Fibroblast of upper back skin (primary cell): ENCODE results near the gene TGFBI.
A peak's percentile ranks its signal among the peaks of the same experiment; 100 is the strongest.

ENCODE experiments used
- DNase-seq: peaks from one replicate; pipeline ENCODE4 v3.0.0-alpha.2; 2013

The TGFBI gene

DNA sequence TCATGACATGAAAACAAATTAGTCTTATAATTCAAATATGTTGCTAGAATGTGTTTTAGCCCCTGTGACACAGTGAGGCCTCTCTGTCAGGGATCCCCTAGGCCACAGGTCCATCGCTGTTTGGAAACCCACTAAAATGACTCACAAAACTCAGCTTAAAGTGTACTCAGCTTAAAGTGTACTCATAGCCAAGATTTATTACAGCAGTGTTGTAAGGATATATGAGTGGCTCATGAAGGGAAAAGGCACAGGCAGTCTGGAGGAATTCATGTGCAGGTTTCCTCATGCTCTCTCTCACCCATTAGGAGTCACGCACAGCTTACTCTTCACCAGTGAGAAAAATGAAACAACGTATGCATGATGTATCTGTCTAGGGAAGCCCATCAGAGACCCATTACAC, 24.4 kb upstream of the TGFBI start:
- DNase-seq, result peak; percentile 96

DNA sequence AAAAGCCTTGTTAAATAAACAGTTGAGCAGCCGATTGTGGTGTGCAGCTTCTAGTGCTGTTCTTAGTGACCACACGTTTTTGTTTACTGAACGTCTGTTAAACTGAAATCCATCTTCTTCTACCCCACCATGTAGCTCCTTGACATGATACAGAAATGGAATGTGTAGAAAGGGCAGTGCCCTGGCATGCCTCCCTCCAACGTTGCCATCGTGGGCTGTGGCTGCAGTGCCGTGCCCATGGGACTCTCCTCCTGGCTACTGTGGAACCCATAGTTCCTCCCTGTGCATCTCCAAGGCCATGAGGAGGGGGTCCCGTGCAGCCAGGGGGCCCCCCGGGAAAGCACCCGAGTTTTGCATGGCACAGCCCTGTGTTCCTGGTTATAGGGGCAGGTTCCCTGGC, 23.3 kb upstream of the TGFBI start:
- DNase-seq, result no peak

GRCh38 chr5:136006164-136006563, 22.6 kb upstream of the TGFBI start:
- DNase-seq, result peak; percentile 84

DNA sequence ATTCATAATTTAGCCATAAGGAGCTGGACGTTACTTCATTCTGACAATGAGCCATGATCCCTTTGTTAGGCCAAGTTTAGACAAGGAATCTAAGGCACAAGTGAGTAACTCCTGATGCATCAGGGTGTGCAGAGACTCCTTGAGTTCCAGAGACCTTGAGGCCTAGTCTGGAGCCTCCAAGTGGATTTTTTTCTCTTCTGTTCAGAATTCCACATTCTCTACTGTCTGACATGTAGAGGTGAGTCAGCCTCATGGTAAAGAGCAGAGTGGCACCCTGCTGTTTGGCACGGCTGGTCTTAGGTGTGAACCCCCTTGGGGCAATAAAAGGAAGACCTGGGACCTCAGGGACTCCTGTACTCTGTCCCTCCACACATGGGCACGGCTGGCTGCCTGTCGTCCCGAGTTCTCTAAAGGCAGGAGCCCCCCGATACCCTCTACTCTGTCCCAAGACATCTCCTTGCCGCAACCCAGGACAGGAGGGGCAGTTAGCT, 22.0 kb upstream of the TGFBI start:
- peak; percentile 98 for DNase-seq

- no peak for DNase-seq
Observed at GRCh38 chr5:136007271-136007670, 21.5 kb upstream of the TGFBI start.

GRCh38 chr5:136011414-136012001, 17.3 kb upstream of the TGFBI start:
- DNase-seq, result peak; percentile 98

GRCh38 chr5:136012041-136012804, 16.6 kb upstream of the TGFBI start:
- DNase-seq, result peak; percentile 75

DNA sequence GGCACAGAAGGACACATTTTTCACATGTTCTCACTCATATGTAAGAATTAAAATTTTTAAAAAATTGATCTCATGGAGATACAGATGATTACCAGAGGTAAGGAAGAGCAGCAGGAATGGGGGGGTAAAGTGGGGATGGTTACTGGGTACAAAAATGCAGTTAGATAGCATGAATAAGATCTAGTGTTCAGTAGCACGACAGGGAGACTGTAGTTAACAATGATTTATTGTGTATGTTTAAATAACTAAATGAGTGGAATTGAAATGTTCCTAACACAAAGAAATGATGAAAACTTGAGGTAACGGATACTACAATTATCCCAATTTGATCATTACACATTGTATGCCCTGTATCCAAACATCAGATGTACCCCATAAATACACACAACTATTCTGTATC, 15.2 kb upstream of the TGFBI start:
- DNase-seq, result no peak

- peak; percentile 97 for DNase-seq
Observed at GRCh38 chr5:136014049-136015002, 14.5 kb upstream of the TGFBI start.

GRCh38 chr5:136015003-136015375, 13.8 kb upstream of the TGFBI start:
- DNase-seq, result no peak

- DNase-seq, result peak; percentile 41
Observed at GRCh38 chr5:136015966-136016650, 12.7 kb upstream of the TGFBI start.

DNA sequence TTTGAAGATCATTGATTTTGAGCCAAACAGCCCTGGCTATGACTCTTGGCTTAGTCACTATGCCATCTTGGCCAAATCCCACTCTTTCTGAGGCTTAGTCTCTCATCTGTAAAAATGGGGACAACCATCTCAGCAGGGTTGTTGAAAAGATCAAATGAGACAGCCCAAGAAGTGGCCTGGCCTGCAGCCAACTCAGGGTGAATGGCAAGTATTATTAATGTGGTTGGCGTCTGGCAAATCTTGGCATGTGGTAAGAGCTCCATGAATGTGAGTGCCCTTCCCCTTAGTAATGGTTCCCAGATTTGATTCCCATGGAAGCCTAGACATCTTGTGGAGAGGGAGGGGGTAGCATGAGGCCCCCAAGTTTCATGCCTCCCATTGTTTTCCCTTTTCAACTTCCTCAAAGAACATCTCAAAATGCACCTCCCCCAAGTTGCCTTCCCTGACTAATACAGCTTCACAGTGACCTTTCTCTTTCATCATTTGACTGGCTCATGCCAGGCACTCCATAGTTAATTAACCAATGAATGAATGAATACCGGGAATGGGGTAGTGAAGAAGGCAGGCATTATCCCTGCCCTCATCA, 11.8 kb upstream of the TGFBI start:
- DNase-seq, result peak; percentile 99

- peak; percentile 100 for DNase-seq
Observed at GRCh38 chr5:136018814-136019783, 9.7 kb upstream of the TGFBI start.

GRCh38 chr5:136020001-136020382, 8.8 kb upstream of the TGFBI start:
- no peak for DNase-seq

DNA sequence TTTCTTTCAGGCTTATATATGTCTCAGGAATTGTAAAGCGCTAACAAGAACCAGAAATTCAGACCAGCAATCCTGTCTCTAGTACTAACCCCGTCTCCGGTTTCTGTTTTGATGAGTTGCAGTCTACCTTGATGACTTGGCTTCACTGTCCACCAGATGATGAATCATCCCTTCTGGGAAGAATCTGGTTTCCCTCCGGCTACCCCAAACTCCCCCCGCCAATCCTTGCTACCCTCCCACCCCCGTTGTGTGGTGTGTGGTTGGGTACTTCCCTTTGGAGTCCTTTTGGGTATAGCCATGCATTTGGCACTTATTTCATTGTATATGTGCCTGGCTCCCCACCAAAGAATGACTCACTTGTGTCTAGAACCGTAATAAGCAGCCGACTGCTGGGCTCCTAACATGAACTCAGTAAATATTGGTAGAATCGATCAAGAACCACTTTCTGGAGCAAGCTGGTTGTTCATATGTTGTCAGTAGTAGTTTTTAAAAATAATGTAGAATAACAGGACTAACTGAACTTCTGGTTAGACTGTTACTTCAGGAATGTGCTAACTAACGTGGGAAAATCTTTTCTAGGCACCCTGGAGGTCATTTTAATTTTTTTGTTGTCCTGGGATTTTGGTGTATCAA, 8.3 kb upstream of the TGFBI start:
- peak; percentile 100 for DNase-seq

- peak; percentile 74 for DNase-seq
Observed at GRCh38 chr5:136021016-136021405, 7.8 kb upstream of the TGFBI start.

DNA sequence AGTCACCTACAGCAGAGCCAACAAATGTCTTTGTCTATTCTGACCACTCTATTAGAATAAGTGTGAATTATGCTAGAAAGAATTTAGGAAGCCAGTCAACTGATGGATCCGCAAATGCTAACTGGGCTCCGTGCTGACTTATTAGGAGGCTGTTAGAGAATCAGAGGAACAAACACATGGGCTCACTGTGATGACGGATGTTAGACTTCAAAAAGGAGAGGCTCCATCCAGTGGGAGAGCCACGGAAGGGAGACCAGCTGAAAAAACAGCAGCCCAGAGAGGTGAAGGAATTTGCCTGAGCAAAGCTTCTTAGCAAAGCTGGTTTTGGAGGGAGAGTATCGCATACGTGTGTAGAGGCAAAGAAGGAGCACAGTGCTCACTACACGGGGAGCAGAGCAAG, 5.8 kb upstream of the TGFBI start:
- no peak for DNase-seq

DNA sequence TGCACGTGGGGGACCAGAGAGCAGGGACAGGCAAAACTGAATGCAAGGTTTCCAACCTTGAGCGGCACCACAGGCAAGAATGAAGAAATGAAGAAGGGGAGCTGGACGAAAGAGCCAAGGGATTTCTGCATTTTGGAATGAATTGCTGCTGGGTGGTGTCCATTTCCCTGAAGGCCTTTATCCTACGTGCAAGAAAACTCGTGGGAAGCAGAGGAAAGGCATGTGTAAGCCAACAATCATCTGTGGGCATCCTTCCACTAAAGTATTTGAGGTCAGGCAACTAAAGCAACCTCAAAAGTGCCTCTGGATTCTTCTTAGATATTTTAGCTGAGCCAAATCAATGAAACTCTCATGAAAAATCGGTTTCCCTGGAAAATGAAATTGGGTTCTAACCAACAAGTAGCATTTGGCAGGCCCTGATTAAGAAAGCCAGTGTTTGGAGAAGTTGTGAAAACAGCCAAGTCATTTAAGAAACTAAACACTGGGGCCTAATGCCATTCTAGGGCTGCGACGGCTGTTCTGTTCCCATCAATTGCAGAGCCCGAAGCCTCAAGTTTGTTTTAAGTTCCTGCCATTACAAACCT, 4.7 kb upstream of the TGFBI start:
- DNase-seq, result peak; percentile 92

GRCh38 chr5:136025900-136026299, 2.9 kb upstream of the TGFBI start:
- DNase-seq, result peak; percentile 80

- DNase-seq, result no peak
Observed at GRCh38 chr5:136026636-136027035, 2.2 kb upstream of the TGFBI start.
